HG02885 (cell line): ENCODE measurements around the gene RPGRIP1L.

Source experiments
- ATAC-seq: cut with Tn5 transposase; IDR thresholded peaks from one replicate; pipeline ENCODE4 v1.9.1; 2021; ENCODE audit warnings: mild to moderate bottlenecking; ENCODE audit not compliant: unreplicated experiment, poor library complexity

The RPGRIP1L gene

DNA sequence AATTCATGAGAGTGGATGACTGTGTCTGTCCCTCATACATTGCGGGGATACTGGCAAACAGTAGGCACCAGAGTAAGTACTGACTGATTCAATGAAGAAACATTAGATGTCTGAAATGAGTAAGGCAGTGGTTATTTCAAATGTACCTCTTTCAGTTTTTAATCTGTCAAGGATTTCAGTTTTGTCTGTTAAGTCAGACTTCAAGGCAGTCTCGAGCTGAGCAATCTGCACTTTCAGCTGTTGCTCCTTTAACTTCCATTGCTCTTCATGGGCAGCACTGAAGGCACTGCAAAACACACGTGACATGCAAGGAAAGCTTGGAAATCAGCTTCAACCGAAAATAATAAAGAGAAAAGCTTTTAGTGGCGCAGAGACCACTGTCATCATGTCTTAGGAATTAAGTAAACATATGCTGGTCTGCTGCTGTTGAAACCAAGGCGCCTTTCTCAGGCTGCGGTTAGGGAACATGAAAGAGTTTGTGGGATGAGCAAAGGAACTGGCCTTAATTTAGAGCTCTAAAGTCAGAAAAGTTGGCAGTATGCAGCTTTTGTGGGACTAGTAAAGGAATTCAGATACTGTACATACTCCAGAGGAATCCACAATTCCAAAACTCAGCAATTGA lies 38.8 kb downstream of the RPGRIP1L start:
- ATAC-seq, result peak; percentile 90

- ATAC-seq, result no peak
Observed at GRCh38 chr16:53662072-53662471, 41.6 kb downstream of the RPGRIP1L start.

- no peak for ATAC-seq
Observed at GRCh38 chr16:53654946-53655345, 48.7 kb downstream of the RPGRIP1L start.

GRCh38 chr16:53651357-53651756 lies 52.3 kb downstream of the RPGRIP1L start:
- no peak for ATAC-seq

GRCh38 chr16:53646506-53646905 lies 57.2 kb downstream of the RPGRIP1L start:
- ATAC-seq, result no peak

- ATAC-seq, result no peak
Observed at GRCh38 chr16:53643474-53643873, 60.2 kb downstream of the RPGRIP1L start.

DNA sequence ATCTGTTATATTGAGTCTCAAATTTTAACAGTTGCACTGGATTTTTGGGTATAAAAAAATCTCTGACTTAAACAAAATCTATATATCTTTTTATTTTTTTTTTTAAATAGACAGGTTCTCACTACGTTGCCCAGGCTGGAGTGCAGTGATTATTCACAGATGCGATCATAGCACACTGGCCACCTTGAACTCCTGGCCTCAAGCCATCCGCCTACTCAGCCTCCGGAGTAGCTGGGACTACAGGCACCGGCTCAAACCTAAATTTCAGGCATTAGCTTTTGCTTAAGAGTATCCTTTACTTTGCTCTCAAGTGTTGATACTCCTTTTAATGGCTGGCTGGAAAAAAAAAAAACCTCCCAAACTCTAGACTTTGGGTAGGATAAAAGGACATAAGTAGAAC lies 61.6 kb downstream of the RPGRIP1L start:
- ATAC-seq, result no peak

DNA sequence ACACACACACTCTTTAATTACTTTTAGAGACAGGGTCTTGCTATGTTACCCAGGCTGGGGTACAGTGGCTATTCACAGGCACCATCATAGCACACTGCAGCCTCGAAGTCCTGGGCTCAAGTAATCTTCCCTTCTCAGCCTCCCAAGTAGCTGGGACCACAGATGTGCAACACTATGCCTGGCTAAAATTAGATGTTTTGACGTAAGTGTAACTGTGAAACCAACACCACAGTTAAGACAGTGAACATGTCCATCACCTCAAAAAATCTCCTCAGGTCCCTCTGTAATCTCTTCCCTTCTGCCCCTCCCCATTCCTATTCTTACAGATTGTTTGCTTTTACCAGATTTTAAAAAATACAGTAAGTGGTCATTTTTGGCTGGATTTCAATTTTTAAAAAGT lies 66.7 kb downstream of the RPGRIP1L start:
- no peak for ATAC-seq

DNA sequence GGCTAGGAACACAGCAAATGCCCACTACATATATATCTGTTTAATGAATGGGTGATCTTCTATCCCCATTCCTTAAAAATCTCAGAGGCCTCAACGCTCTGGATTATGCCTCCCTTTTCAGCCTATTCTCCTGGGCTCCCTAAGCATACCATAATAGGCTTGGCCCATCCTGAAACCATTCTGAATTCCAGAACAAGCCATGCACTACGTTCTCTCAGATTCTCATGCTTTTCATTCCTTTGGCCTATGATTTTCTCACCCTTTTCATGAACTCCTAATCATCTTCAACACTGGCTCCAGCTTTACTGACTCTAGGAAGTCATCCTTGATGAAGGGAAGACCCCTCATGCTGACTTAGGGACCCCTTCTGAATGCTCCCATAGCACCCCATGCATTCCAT lies 71.1 kb downstream of the RPGRIP1L start:
- ATAC-seq, result no peak

DNA sequence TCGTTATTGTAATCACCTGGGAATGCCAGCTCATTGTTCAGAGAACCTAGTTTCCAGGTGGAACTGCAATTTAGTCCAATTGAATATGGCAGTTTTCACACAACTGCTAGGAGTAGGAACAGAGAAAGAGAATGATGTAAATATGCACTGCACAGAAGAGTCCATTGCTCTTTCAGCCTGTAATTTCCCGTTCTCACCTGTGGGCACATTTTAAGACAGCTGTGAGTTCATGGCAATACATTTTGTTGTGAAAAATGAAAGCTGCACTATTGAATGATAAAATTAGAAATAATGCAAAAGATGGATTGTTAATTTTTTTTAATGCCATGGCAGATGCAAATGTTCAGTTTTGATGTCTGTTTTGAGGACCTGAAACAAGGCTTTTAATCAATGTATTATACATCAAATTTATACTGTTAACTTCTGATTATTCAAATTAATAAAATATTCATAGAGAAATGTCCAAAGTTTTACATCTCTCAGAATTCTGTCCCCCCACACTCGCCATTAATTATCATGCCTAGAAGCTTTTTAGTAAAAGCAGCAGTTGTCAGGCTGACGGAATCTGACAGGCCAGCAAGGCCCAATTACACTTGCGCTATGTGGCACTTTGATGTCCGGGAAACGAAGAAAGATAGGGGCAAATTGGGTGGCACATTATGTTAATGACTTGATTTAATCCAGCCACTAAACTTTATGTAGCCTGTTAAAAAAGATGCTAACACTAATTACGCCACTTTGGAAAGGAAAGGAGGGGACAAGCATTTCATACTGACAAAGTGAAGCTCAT lies 72.2 kb downstream of the RPGRIP1L start:
- ATAC-seq, result no peak

DNA sequence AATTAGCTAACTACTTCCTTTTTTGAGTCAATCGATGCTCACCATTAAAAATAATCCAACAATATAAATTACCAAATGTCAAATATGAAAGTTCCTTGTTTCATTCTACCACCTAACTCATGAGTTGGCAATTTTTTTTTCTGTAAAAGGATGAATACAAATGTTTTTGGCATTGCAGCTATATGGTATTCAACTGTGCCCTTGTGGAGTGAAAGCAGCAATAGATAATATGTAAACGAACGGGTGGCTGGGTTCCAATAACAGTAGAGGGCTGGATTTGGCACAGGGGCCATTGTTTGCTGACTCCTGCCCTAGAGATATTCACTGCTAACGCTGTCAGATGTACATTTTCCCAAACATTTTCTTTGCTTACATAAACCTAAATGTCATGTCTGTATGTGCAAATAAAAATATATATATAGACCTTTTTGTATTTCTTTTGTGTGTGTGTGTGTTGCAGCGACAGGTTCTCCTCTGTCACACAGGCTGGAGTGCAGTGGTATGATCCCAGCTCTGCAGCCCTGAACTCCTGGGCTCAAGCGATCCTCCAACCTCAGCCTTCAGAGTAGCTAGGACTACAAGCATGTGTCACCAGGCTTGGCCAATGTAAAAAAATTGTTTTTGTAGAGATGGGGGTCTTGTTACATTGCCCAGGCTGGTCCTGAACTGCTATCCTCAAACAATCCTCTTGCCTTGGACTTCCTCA lies 73.9 kb downstream of the RPGRIP1L start:
- ATAC-seq, result no peak

- ATAC-seq, result no peak
Observed at GRCh38 chr16:53629151-53629550, 74.5 kb downstream of the RPGRIP1L start.

- ATAC-seq, result no peak
Observed at GRCh38 chr16:53626811-53627210, 76.8 kb downstream of the RPGRIP1L start.

GRCh38 chr16:53626161-53626560 lies 77.5 kb downstream of the RPGRIP1L start:
- no peak for ATAC-seq

GRCh38 chr16:53625221-53625620 lies 78.4 kb downstream of the RPGRIP1L start:
- no peak for ATAC-seq

GRCh38 chr16:53622315-53622714 lies 81.3 kb downstream of the RPGRIP1L start:
- no peak for ATAC-seq

DNA sequence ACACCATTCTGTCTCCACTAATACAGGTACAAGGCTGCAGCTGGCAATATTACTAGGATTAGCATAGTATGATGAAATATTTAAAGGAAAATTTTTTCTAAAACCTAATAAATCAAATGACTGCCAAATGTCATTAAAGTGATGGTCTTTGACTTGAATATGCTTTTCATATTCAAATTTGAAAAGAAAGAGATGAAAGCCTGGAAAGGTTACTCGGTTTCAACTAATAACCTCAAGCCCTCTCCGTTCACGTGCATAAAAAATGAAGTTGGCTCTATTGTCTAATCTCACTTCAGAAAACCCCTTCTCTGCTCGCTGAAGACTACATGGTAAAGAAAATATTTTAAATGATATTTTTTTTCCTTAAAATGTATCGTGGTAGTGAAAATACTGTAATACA lies 83.2 kb downstream of the RPGRIP1L start:
- no peak for ATAC-seq

DNA sequence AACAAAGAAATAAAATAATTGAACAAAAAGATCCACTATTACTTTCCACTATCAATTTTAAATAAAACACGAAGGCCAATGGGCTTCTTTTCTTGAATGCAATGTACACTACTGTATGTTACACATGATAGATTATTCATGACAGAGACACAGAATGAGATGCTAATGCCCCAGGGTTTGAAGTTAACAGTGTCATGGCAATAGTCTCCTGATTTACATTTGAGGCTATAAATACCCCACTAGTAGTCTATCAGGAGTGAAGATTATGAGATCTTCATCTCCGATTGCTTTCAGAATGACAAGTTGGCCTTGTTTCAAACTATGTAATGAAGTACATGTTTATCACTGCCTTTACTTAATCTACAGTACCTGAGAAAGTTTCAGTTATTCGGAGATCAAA lies 84.4 kb downstream of the RPGRIP1L start:
- ATAC-seq, result no peak

DNA sequence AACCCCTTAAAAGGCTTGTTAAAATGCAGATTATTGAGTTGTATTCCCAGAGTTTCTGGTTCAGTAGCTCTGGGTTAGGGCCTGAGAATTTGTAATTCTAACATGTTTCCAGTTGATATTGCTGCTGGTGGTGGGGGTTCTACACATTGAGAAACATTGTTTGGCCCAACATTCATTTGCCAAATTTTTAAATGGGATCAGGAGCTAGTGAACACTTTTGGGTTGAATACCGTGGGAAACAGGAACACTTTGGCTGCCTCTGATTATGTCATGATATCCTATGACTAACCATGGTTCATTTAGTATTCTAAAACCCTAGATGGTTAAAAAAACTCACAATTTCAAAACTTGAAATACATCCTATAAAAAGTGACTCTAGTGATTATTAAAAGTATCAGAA lies 89.3 kb downstream of the RPGRIP1L start:
- ATAC-seq, result no peak

GRCh38 chr16:53612003-53612402 lies 91.7 kb downstream of the RPGRIP1L start:
- no peak for ATAC-seq

- ATAC-seq, result no peak
Observed at GRCh38 chr16:53611179-53611696, 92.4 kb downstream of the RPGRIP1L start.
